Measurements from ENCODE around the gene TRIM14.

The TRIM14 gene

GRCh38 chr9:98144076-98144475, 25.1 kb upstream of the TRIM14 start:
- in situ Hi-C loops (cut with MboI; ENCODE audit: low sequenced_read_pairs, unreplicated experiment), result no loop called here
- TF ChIP-seq, protein P1, sequence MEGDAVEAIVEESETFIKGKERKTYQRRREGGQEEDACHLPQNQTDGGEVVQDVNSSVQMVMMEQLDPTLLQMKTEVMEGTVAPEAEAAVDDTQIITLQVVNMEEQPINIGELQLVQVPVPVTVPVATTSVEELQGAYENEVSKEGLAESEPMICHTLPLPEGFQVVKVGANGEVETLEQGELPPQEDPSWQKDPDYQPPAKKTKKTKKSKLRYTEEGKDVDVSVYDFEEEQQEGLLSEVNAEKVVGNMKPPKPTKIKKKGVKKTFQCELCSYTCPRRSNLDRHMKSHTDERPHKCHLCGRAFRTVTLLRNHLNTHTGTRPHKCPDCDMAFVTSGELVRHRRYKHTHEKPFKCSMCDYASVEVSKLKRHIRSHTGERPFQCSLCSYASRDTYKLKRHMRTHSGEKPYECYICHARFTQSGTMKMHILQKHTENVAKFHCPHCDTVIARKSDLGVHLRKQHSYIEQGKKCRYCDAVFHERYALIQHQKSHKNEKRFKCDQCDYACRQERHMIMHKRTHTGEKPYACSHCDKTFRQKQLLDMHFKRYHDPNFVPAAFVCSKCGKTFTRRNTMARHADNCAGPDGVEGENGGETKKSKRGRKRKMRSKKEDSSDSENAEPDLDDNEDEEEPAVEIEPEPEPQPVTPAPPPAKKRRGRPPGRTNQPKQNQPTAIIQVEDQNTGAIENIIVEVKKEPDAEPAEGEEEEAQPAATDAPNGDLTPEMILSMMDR (IDR thresholded peaks at IDR 0.05; ENCODE audit: borderline replicate concordance, control extremely low read depth, extremely low read depth, insufficient read depth, missing control alignments), result no peak
- no peak for DNase-seq (ENCODE audit: low spot score)

DNA sequence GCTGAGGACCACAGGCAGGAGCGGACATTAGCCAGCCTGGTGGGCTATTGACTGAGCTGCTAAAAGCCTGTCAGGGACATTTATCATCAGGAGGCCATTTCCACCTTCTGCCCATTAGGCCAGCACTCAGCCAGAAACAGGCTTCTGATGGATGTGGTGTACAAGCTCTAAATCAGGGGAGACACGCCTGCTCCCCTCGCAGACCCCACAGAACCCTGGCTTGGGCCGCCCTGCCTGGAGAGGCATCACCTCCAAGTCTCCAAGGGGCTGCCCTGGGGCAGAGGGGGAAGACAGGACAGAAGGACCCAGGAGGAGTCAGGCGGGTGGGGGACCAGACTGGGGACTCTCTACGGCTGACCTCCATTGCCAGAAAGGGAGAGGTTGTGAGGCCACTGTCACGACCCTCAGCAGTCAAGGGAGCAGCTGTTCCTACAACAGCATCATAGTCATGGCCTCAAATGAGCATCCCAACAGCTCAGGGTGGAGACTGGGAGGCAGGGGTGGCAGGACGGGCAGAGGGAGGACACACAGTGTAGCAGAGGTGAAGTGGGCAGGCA, 24.0 kb upstream of the TRIM14 start:
- in situ Hi-C loops (cut with MboI; ENCODE audit: low sequenced_read_pairs, unreplicated experiment), result no loop called here
- no peak for DNase-seq (ENCODE audit: low spot score)
- TF ChIP-seq, protein P1 (IDR thresholded peaks at IDR 0.05; ENCODE audit: borderline replicate concordance, control extremely low read depth, extremely low read depth, insufficient read depth, missing control alignments), result no peak

- TF ChIP-seq, protein P1 (IDR thresholded peaks at IDR 0.05; ENCODE audit: borderline replicate concordance, control extremely low read depth, extremely low read depth, insufficient read depth, missing control alignments), result no peak
- no peak for DNase-seq (ENCODE audit: low spot score)
- in situ Hi-C loops (cut with MboI; ENCODE audit: low sequenced_read_pairs, unreplicated experiment), result no loop called here
Measured at GRCh38 chr9:98142182-98142907, 23.3 kb upstream of the TRIM14 start.

- in situ Hi-C loops (cut with MboI; ENCODE audit: low sequenced_read_pairs, unreplicated experiment), result no loop called here
- no peak for DNase-seq (ENCODE audit: low spot score)
- TF ChIP-seq, protein P1 (IDR thresholded peaks at IDR 0.05; ENCODE audit: borderline replicate concordance, control extremely low read depth, extremely low read depth, insufficient read depth, missing control alignments), result no peak
Measured at GRCh38 chr9:98140503-98140902, 21.5 kb upstream of the TRIM14 start.

DNA sequence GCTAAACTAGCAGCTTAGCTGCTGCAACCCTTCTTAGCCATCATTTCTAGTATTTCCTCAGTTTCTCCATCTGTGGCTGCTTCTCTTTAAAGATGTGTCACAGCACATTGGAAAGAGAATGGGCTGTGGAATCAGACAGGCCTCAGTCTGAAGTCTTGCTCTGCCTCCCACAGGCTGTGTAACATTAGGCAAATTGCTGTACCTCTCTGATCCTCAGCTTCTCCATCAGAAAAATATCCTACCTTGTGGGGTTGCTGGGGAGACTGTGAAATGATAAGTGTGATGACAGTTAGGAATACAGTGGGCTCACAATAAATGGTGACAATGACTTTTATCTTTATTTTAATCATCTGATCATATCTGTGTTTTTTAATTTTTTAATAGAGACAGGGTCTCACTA, 17.5 kb upstream of the TRIM14 start:
- DNase-seq (ENCODE audit: low spot score), result no peak
- TF ChIP-seq, protein P1 (IDR thresholded peaks at IDR 0.05; ENCODE audit: borderline replicate concordance, control extremely low read depth, extremely low read depth, insufficient read depth, missing control alignments), result no peak
- in situ Hi-C loops (cut with MboI; ENCODE audit: low sequenced_read_pairs, unreplicated experiment), result no loop called here

DNA sequence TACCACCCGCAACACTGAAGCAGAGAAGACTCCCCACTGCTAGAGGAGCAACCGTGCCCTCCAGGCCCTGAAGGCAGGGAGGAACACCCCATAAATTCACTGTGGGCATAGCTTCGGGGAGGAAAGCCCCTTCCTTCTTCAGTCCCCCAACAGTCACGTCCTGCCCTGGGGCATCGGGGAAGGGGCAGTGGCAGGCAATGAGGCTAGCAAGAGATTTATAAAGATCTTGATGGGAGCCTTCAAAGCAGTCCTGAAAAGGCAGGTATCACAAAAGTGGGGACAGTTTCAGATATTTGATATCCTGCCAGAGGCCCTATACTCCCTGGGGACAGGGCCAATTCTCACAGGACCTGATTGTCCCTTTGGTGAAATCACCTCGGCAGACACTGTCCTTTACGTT, 16.9 kb upstream of the TRIM14 start:
- in situ Hi-C loops (cut with MboI; ENCODE audit: low sequenced_read_pairs, unreplicated experiment), result no loop called here
- DNase-seq (ENCODE audit: low spot score), result no peak
- TF ChIP-seq, protein P1 (IDR thresholded peaks at IDR 0.05; ENCODE audit: borderline replicate concordance, control extremely low read depth, extremely low read depth, insufficient read depth, missing control alignments), result no peak

Data from GM13976 (cell line).